PC-9 (cell line): Measurements from ENCODE around the gene OCA2.

Experiments used
- CTCF ChIP-seq: fragments of 200-600 bp; sonication (generic); conservative IDR thresholded peaks from 2 replicates; pipeline ENCODE4 v1.6.1; 2017; ENCODE audit warnings: mixed run types, antibody characterized with exemption, mild to moderate bottlenecking, moderate library complexity
- EZH2 ChIP-seq: fragments of 200-600 bp; sonication (generic); IDR thresholded peaks from 2 replicates; pipeline ENCODE4 v1.8.0; 2017; ENCODE audit warnings: antibody characterized with exemption, low read depth

DNA sequence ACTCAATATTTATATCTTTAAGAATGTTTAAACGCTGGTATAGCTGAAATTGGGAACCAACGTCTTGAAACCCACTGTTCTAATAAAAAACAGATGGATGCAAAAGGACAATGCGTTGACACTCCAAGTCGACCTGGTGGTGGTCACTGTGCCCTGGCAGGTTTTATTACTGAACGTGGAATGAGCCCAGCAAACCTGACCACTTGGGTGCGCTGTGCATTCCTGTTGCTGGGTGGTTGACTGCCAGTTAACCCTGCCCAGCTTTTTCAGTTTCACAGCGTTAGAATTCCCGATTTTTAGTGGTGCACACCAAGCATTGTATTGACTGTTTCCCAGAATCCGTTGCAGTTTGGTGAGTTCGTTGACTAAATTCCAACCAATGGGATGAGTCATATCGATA, 384.4 kb downstream of the OCA2 start:
- TF ChIP-seq CTCF (no peak), EZH2 (no peak)
